Measurements from ENCODE around the gene MTR. TPM values are rescaled to one million over a fixed set of nuclear protein-coding genes. Genes with fewer than 3 reads are reported as not detected.

MTR gene
- total RNA-seq, 6 experiments from 2014 or later = 9.4 to 15.4 (median 11.8) TPM

DNA sequence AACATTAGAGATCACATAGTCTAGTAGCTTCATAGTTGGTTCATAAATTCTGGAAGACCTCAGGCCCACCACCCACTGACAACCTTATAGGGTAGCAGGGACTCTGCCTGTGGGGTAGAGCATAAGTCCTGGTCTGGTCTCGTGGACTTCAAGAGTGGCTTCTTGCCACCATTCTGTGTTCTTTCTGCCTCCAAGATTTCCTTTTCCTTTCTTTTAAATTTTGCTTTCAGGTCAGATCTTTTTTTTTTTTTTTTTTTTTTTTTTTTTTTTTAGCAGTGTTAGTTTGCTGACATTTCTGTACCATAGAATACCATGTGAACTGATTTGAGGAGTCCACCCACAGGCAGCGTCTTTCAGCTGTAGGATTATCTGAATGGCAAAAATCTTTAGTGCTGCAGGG lies 28.5 kb downstream of the MTR start:
- Histone ChIP-seq H3K27ac (no peak overlapping the region), H3K4me3 (no peak overlapping the region), H3K27me3 (no peaks in the 10 kb centered on the region), H3K9me3 (no peaks in the 10 kb centered on the region), H3K4me1 (no peaks in the 10 kb centered on the region), H3K36me3 (peaks cover 0 to 39% (median 5%) of the 10 kb centered on the region in 4 donors)
- no peak for ATAC-seq
- intact Hi-C loops (cut with DNase I) = no loop called here
- no peak for DNase-seq
- TF ChIP-seq, protein P1, sequence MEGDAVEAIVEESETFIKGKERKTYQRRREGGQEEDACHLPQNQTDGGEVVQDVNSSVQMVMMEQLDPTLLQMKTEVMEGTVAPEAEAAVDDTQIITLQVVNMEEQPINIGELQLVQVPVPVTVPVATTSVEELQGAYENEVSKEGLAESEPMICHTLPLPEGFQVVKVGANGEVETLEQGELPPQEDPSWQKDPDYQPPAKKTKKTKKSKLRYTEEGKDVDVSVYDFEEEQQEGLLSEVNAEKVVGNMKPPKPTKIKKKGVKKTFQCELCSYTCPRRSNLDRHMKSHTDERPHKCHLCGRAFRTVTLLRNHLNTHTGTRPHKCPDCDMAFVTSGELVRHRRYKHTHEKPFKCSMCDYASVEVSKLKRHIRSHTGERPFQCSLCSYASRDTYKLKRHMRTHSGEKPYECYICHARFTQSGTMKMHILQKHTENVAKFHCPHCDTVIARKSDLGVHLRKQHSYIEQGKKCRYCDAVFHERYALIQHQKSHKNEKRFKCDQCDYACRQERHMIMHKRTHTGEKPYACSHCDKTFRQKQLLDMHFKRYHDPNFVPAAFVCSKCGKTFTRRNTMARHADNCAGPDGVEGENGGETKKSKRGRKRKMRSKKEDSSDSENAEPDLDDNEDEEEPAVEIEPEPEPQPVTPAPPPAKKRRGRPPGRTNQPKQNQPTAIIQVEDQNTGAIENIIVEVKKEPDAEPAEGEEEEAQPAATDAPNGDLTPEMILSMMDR (IDR thresholded peaks at IDR 0.05) = no peak
- no peak for TF ChIP-seq POLR2A (IDR thresholded peaks at IDR 0.05)
- 93% methylated on average over 2 of the region's 2 CpGs for WGBS (ENCODE audit: insufficient coverage, low coverage, low lambda C conversion rate, missing lambda C conversion rate)

DNA sequence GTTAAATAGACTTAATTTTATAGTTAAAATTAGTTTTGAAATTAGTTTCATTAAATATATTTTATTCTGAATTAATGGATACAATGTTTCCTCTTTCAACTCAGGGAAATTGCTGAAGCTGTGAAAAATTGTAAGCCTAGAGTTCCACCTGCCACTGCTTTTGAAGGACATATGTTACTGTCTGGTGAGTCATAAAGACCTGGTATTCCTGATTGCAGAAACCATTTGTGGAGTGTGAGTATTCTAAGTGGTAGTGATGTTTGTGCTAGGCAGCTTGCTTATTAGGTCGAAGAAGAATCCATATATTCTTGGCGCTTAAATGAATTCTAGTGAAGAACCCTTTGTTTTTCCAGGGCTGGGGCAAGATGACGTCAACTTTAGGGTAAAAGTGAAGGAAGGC lies 34.0 kb downstream of the MTR start:
- no peak for ATAC-seq
- TF ChIP-seq, protein P1 (IDR thresholded peaks at IDR 0.05) = no peak
- TF ChIP-seq POLR2A (IDR thresholded peaks at IDR 0.05) = no peak
- WGBS (ENCODE audit: insufficient coverage, low coverage, low lambda C conversion rate, missing lambda C conversion rate) = 88% methylated on average over 3 of the region's 3 CpGs
- Histone ChIP-seq H3K27me3 (no peaks in the 10 kb centered on the region), H3K9me3 (no peaks in the 10 kb centered on the region), H3K4me1 (peaks cover 0 to 11% (median 0%) of the 10 kb centered on the region in 4 donors), H3K4me3 (no peak overlapping the region), H3K36me3 (peaks cover 0 to 56% (median 4%) of the 10 kb centered on the region in 4 donors), H3K27ac (no peak overlapping the region)
- intact Hi-C loops (cut with DNase I) = no loop called here
- no peak for DNase-seq

DNA sequence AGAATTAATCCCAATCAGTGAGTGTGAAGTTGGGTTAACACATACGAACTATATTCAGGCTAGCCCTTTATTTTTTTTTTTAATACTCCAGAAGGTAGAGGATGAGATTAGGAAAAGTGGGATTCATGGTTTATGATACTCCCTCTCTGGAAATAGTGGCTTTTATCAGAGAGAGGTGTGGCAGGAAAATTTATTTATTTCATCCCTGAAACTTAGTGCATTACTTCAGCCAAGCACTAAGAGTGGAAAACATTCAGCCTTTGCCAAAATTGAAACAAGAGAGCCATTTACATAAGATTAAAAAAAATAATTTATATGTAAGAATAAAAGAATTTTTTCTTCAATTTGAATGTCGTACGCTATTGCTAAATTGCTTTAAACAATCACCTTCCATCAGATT lies 35.0 kb downstream of the MTR start:
- WGBS (ENCODE audit: insufficient coverage, low coverage, low lambda C conversion rate, missing lambda C conversion rate) = 59% methylated on average over 3 of the region's 3 CpGs
- no peaks in the 10 kb centered on the region for H3K9me3 ChIP-seq
- TF ChIP-seq, protein P1 (IDR thresholded peaks at IDR 0.05) = no peak
- TF ChIP-seq POLR2A (IDR thresholded peaks at IDR 0.05) = no peak
- intact Hi-C loops (cut with DNase I) = no loop called here
- H3K4me3 ChIP-seq = no peak overlapping the region
- H3K27ac ChIP-seq = no peak overlapping the region
- peaks cover 0 to 21% (median 0%) of the 10 kb centered on the region in 4 donors for H3K4me1 ChIP-seq
- ATAC-seq (no peak), DNase-seq (no peak)
- H3K36me3 ChIP-seq = peaks cover 0 to 51% (median 4%) of the 10 kb centered on the region in 4 donors
- H3K27me3 ChIP-seq = no peaks in the 10 kb centered on the region

DNA sequence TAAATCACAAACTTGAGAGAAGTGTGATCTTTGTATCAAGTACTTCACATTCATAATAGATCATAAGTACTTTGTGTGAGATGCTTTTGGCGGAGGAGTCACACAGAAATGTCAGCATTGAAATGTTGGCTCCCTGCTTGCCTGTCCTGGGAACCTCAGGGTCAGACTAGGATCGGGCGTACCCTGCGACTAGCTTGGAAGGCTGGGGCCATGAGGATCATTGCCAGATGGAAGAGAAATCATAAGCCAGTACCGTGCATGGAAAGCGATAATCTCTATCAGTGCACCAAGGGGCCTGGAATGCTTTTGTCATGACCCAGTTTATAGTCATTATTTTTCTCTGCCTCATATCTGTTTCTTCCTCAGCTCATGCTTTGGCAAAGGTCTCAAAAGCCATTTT lies 35.5 kb downstream of the MTR start:
- TF ChIP-seq, protein P1 (IDR thresholded peaks at IDR 0.05) = no peak
- TF ChIP-seq POLR2A (IDR thresholded peaks at IDR 0.05) = no peak
- Histone ChIP-seq H3K4me1 (peaks cover 0 to 23% (median under 1%) of the 10 kb centered on the region in 4 donors), H3K27ac (no peak overlapping the region), H3K9me3 (no peaks in the 10 kb centered on the region), H3K27me3 (no peaks in the 10 kb centered on the region), H3K4me3 (no peak overlapping the region), H3K36me3 (peaks cover 0 to 46% (median 4%) of the 10 kb centered on the region in 4 donors)
- intact Hi-C loops (cut with DNase I) = no loop called here
- ATAC-seq (no peak), DNase-seq (no peak)
- 65% methylated on average over 3 of the region's 6 CpGs for WGBS (ENCODE audit: insufficient coverage, low coverage, low lambda C conversion rate, missing lambda C conversion rate)

DNA sequence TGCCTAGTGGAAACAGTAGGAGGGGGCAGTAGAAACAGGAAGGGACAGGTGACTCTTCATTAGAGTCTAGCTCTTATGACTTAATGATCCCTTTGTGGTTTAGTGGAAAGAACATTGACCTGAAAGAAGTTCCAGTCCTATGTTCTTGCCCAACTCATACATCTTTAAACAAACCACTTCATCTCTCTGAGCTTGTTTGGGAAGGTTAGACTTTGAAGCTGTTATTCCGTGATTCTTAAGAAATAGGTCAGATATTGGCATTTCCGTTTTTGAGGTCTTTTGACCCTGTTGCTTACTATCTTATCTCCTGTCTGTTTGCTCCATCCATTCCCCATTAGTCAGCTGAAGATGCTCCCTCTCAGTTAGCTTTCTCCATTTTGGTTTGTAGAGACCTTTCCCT lies 38.5 kb downstream of the MTR start:
- Histone ChIP-seq H3K27me3 (no peaks in the 10 kb centered on the region), H3K4me3 (no peak overlapping the region), H3K36me3 (peaks cover 0 to 43% (median 7%) of the 10 kb centered on the region in 4 donors), H3K27ac (no peak overlapping the region), H3K9me3 (no peaks in the 10 kb centered on the region), H3K4me1 (peaks cover 0 to 32% (median 4%) of the 10 kb centered on the region in 4 donors)
- 54% methylated on average over 2 of the region's 2 CpGs for WGBS (ENCODE audit: insufficient coverage, low coverage, low lambda C conversion rate, missing lambda C conversion rate)
- ATAC-seq (no peak), DNase-seq (no peak)
- intact Hi-C loops (cut with DNase I) = no loop called here
- TF ChIP-seq, protein P1 (IDR thresholded peaks at IDR 0.05) = no peak
- no peak for TF ChIP-seq POLR2A (IDR thresholded peaks at IDR 0.05)
